Measurements from ENCODE around the gene ZNF436. TPM values are rescaled to one million over a fixed set of nuclear protein-coding genes. Genes with fewer than 3 reads are reported as not detected.

ZNF436 gene
- total RNA-seq, 4 donors from 2014 or later: 6.0 to 7.1 (median 6.8) TPM

DNA sequence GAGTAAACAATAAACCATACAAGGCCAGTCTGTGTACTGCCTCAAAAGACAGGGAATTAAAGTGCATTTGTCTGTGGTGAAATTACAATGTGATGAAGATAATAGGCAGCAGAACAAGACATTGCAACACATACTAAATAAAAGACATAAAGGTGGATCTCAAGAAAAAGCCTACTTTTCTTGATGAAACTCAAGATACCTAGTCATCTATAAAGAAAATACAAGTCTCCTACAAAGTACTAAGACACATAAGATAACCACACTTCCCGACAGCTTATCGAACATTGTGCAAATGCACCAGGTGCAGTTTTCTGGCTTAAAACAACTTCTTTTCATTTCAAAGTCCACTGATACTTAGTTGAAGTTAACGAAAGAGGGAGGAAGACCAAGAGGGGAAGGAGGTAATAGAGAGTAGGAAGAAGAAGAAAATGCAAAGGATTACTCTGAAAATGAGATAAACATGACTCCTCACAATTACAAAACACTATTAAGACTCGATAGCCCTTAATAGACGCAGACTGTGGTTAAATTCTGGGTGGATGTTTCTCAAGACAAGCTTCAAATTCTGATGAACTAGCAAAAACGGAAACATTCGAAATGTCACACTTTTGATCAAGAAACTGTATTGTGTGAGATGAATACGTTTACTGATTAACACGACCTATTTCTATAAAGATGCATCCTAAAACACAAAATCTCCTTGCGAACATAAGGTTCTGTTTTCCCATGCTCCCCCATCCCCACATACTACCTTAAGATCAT lies 27.5 kb downstream of the ZNF436 start:
- in situ Hi-C loops (cut with MboI; ENCODE audit: low sequenced_read_pairs in 4 of 4): loop anchor here in 1 of 4 donors (10.0 kb wide), 1 partner anchor 63 kb away; no protein-coding TSS in a partner anchor
- intact Hi-C loops (cut with DNase I; ENCODE audit: low total_unique reads): loop anchor here (5.0 to 10.0 kb wide), 2 partner anchors 140 to 213 kb away; partner anchors contain the start of genes ASAP3 and ID3
- Histone ChIP-seq H3K27me3 (no peaks in the 10 kb centered on the region), H3K4me3 (peak overlapping the region; percentile 67 to 86 (median 76)), H3K36me3 (peaks cover 0 to 6% of the 10 kb centered on the region in 2 donors), H3K27ac (peak overlapping the region in 1 of 4 donors; percentile 6), H3K4me1 (peaks cover 49 to 58% of the 10 kb centered on the region in 2 donors), H3K9me3 (no peaks in the 10 kb centered on the region)
- DNase-seq: no peak
- TF ChIP-seq, protein P1, sequence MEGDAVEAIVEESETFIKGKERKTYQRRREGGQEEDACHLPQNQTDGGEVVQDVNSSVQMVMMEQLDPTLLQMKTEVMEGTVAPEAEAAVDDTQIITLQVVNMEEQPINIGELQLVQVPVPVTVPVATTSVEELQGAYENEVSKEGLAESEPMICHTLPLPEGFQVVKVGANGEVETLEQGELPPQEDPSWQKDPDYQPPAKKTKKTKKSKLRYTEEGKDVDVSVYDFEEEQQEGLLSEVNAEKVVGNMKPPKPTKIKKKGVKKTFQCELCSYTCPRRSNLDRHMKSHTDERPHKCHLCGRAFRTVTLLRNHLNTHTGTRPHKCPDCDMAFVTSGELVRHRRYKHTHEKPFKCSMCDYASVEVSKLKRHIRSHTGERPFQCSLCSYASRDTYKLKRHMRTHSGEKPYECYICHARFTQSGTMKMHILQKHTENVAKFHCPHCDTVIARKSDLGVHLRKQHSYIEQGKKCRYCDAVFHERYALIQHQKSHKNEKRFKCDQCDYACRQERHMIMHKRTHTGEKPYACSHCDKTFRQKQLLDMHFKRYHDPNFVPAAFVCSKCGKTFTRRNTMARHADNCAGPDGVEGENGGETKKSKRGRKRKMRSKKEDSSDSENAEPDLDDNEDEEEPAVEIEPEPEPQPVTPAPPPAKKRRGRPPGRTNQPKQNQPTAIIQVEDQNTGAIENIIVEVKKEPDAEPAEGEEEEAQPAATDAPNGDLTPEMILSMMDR (IDR thresholded peaks at IDR 0.05 in 4 of 5, conservative IDR thresholded peaks at IDR 0.05 in 1 of 5): no peak
- no peak for TF ChIP-seq POLR2A (IDR thresholded peaks at IDR 0.05)
- no peak for ATAC-seq

DNA sequence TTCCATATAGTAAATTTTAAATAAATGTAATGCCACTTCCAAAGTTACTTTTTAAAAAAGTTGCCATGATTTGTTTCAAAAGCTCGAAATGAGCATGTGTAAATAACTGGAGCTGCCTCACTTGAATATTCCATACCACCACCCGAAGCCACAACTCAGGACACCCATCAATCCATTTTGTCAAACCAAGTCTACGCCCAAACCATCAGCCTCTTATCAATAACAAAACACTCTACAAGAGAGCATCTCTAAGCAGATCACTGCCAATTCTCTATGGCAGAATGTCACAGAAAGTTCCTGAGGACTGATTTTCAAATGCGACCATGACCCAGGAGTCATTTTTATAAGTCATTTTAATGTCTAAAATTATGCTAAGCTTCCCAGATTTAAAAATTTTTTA lies 30.0 kb downstream of the ZNF436 start:
- Histone ChIP-seq H3K27me3 (no peaks in the 10 kb centered on the region), H3K4me1 (peaks cover 49 to 58% of the 10 kb centered on the region in 2 donors), H3K9me3 (no peaks in the 10 kb centered on the region), H3K4me3 (no peak overlapping the region), H3K36me3 (peaks cover 2 to 21% of the 10 kb centered on the region in 2 donors), H3K27ac (no peak overlapping the region)
- in situ Hi-C loops (cut with MboI; ENCODE audit: low sequenced_read_pairs in 4 of 4): loop anchor here in 2 of 4 donors (10.0 kb wide), 1 partner anchor 65 kb away; no protein-coding TSS in a partner anchor
- DNase-seq (no peak), ATAC-seq (no peak)
- intact Hi-C loops (cut with DNase I; ENCODE audit: low total_unique reads): loop anchor here (5.0 to 10.0 kb wide), 2 partner anchors 143 to 215 kb away; partner anchors contain the start of genes ASAP3 and ID3
- TF ChIP-seq, protein P1 (IDR thresholded peaks at IDR 0.05 in 4 of 5, conservative IDR thresholded peaks at IDR 0.05 in 1 of 5): no peak
- no peak for TF ChIP-seq POLR2A (IDR thresholded peaks at IDR 0.05)

DNA sequence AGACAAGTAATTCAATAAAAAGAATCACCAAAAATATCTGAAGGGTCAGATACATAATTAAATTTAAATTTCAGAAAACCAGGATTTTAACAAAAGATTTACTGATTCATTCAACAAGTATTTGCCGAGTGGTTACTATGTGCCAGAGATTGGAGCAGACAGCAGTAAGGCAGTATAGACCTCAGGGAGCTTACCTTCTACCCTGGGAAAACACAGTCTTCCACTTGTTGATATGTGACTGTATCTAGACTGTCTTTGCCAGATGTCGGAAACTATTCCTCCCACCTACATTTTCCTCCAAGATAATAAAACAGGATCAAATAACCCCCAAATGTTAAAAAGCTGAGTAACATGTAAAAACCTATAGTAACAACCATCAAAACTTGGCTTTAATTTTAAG lies 31.8 kb downstream of the ZNF436 start:
- Histone ChIP-seq H3K36me3 (peaks cover 2 to 38% of the 10 kb centered on the region in 2 donors), H3K27me3 (no peaks in the 10 kb centered on the region), H3K9me3 (no peaks in the 10 kb centered on the region), H3K4me1 (peaks cover 44 to 54% of the 10 kb centered on the region in 2 donors), H3K4me3 (no peak overlapping the region), H3K27ac (no peak overlapping the region)
- intact Hi-C loops (cut with DNase I; ENCODE audit: low total_unique reads) (no loop called here), in situ Hi-C loops (cut with MboI; ENCODE audit: low sequenced_read_pairs in 4 of 4) (loop anchor here in 1 of 4 donors (10.0 kb wide), 1 partner anchor 67 kb away; no protein-coding TSS in a partner anchor)
- TF ChIP-seq POLR2A (IDR thresholded peaks at IDR 0.05): no peak
- TF ChIP-seq, protein P1 (IDR thresholded peaks at IDR 0.05 in 4 of 5, conservative IDR thresholded peaks at IDR 0.05 in 1 of 5): no peak
- ATAC-seq (no peak), DNase-seq (no peak)

DNA sequence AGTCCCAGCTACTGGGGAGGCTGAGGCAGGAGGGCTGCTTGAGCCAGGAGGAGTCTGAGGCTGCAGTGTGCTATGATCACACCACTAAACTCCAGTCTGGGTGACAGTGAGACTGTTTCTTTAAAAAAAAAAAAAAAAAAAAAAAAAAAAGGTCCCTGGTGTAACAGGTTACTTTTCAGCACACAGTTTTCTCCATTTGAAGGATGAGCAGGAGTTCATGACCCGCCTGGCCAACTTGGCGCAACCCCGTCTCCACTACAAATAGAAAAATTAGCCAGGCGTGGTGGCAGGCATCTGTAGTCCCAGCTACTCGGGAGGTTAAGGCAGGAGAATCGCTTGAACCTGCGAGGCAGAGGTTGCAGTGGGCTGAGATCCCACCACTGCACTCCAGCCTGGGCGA lies 37.9 kb downstream of the ZNF436 start:
- ATAC-seq: no peak
- TF ChIP-seq, protein P1 (IDR thresholded peaks at IDR 0.05 in 4 of 5, conservative IDR thresholded peaks at IDR 0.05 in 1 of 5): no peak
- TF ChIP-seq POLR2A (IDR thresholded peaks at IDR 0.05): no peak
- Histone ChIP-seq H3K4me1 (peaks cover 0 to 6% of the 10 kb centered on the region in 2 donors), H3K27ac (no peak overlapping the region), H3K9me3 (no peaks in the 10 kb centered on the region), H3K4me3 (no peak overlapping the region), H3K27me3 (no peaks in the 10 kb centered on the region), H3K36me3 (peaks cover 2 to 88% of the 10 kb centered on the region in 2 donors)
- intact Hi-C loops (cut with DNase I; ENCODE audit: low total_unique reads) (no loop called here), in situ Hi-C loops (cut with MboI; ENCODE audit: low sequenced_read_pairs in 4 of 4) (loop anchor here in 1 of 4 donors (10.0 kb wide), 1 partner anchor 73 kb away; no protein-coding TSS in a partner anchor)
- DNase-seq: no peak
